A673 (cell line): ENCODE results near the gene LGR6.

Source experiments
- EZH2 ChIP-seq: fragments of 200-600 bp; sonication (generic); IDR thresholded peaks from 2 replicates; pipeline ENCODE4 v1.6.1; 2017; ENCODE audit warnings: borderline replicate concordance, low read depth, mild to moderate bottlenecking, mixed read lengths, antibody characterized with exemption, low read length; ENCODE audit not compliant: poor library complexity, severe bottlenecking
- TF ChIP-seq, protein P1 (sequence below): fragments of 300-800, 200-600 bp; sonication (generic); conservative IDR thresholded peaks from 2 replicates; pipeline ENCODE4 v1.5.1; 2017; ENCODE audit warnings: low read depth, mild to moderate bottlenecking, antibody characterized with exemption, low read length, moderate library complexity, mixed read lengths

- TF ChIP-seq EZH2: no peak
- TF ChIP-seq, protein P1, sequence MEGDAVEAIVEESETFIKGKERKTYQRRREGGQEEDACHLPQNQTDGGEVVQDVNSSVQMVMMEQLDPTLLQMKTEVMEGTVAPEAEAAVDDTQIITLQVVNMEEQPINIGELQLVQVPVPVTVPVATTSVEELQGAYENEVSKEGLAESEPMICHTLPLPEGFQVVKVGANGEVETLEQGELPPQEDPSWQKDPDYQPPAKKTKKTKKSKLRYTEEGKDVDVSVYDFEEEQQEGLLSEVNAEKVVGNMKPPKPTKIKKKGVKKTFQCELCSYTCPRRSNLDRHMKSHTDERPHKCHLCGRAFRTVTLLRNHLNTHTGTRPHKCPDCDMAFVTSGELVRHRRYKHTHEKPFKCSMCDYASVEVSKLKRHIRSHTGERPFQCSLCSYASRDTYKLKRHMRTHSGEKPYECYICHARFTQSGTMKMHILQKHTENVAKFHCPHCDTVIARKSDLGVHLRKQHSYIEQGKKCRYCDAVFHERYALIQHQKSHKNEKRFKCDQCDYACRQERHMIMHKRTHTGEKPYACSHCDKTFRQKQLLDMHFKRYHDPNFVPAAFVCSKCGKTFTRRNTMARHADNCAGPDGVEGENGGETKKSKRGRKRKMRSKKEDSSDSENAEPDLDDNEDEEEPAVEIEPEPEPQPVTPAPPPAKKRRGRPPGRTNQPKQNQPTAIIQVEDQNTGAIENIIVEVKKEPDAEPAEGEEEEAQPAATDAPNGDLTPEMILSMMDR: no peak
Measured at GRCh38 chr1:202186327-202186726, 7.3 kb upstream of the LGR6 start.
